NCI-H2107 (cell line): ENCODE results near the gene ADAM12.
"Not testable (repeated sequence)": the region's sequence is repeated elsewhere in the genome, so short reads cannot be mapped to it uniquely, and the experiment has no call there.

ENCODE experiments used
- DNase-seq: peaks from one replicate; lab custom pipeline; 2025; lab: John Stamatoyannopoulos, UW

The ADAM12 gene

GRCh38 chr10:126263006-126263676 is 125.1 kb downstream of the ADAM12 start:
- no peak for DNase-seq

DNA sequence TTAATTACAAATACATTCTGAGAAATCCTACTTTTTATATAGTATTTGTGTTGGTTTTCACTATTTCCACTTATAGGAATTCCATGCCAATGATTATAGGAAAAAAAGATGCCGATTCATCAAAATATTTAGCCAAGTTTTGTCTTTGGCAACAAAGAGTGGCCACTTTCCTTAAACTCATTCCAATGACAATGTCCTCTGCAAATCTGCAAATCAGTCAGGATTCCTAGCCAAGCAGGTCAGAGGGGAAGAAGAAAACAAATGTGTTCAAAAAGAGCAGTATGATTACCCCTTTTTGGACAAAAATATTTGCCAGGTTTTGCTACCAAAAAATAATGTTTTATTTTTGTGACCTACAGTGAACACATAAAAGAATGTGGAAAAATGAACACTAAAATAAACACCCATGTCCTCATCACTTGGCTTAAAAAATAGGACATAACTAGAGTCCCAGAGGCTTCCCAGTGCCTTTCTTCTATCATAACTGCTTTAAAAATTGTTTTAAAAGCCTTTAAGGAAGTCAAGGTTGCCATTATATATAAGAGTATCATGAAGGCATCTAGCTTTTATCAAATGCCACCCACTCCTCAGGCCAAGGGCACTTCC is 125.9 kb downstream of the ADAM12 start:
- no peak for DNase-seq

DNA sequence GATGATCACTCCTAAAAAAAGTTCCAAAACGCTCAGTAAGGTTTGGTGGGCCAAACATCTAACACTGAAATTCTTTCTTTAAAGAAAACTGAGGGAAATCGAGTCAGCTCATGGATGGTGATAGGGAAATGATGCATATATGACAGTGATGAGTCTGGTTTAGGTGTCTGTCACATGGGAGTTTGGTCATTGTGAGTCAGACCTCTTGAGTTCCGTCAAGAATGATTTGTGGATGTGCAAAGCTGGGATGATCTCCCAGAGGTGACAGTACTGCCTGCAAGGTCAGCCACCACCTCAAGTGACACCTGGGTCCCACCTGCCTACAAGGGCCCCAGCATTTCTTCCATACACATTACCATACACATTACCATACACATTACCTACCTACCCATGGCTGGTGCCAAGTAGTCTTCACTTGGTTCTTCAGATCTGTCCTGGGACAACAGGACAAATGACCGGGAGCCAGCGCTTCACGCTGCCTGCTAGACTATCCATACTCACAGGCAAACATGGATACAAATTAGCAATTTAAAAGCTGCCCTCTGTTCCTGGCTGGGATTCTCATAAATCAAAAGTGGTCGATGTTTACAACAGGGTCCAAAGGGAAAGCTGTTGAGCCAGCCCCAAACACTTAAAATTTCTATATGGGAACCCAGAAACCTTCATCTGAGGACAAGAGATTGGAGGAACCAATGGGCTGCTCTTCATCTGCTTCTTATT is 128.4 kb downstream of the ADAM12 start:
- DNase-seq: no peak

DNA sequence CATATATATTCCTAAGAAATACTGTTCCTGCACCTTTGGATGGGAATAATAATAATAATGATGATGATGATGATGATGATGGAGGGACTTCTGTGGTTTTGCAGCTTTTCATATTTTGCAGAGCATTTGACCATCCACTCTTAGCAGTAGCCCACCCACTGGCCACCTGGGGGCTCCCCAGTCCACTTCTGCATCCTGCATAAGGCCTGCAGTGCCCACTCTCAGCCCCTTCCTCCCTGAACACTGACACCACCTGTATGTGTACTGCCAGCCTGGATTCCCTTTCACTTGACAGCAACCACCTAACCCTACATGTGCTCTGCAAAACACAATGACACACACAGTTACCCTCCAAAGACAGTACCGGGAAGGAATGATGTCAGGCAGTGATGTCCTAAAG is 131.4 kb downstream of the ADAM12 start:
- no peak for DNase-seq

DNA sequence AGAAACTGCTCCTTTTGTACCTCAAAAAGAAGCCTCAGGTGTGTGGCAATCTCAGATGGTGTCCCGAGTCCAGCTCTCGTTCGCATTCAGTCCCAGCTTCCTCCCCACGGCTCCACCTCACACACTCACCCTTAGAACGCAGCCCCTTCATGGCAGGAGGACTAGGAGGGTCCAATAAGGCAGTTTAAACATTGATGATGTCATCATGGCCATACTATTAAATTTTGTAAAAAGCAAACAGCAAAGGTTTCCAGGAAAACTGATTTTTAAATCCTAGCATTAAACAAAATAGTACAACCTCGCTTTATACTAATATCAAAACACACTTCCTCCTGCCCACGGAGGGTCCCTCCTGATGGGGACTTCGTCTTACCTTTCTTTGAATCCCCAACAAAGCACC is 133.0 kb downstream of the ADAM12 start:
- DNase-seq: no peak

GRCh38 chr10:126253611-126253998 is 134.7 kb downstream of the ADAM12 start:
- no peak for DNase-seq

GRCh38 chr10:126252884-126253610 is 135.2 kb downstream of the ADAM12 start:
- DNase-seq: no peak

- no peak for DNase-seq
Observed at GRCh38 chr10:126251778-126252407, 136.4 kb downstream of the ADAM12 start.

GRCh38 chr10:126250527-126251310 is 137.6 kb downstream of the ADAM12 start:
- no peak for DNase-seq

- DNase-seq: no peak
Observed at GRCh38 chr10:126250045-126250444, 138.2 kb downstream of the ADAM12 start.

GRCh38 chr10:126247446-126247975 is 140.8 kb downstream of the ADAM12 start:
- no peak for DNase-seq

GRCh38 chr10:126246396-126246795 is 141.9 kb downstream of the ADAM12 start:
- not testable (repeated sequence) for DNase-seq

DNA sequence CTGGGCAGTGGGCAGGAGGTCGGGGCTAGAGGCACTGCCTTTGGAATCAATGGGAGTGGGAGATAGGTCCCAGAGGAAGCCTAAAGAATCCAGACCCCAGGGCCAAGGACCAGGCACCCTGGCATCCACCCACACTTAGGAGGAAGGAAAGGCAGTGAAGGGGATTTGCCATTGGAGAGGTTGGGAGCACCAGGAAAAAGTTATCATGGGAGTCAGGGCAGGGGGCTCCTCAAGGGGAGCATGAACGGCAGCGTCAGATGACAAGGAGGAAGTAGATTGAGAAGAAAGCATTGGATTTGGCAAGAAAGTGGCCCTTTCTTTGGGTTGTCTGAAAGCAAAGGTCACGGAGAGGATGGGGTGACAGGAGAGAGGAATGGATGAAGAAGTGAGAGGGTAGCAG is 142.8 kb downstream of the ADAM12 start:
- no peak for DNase-seq

DNA sequence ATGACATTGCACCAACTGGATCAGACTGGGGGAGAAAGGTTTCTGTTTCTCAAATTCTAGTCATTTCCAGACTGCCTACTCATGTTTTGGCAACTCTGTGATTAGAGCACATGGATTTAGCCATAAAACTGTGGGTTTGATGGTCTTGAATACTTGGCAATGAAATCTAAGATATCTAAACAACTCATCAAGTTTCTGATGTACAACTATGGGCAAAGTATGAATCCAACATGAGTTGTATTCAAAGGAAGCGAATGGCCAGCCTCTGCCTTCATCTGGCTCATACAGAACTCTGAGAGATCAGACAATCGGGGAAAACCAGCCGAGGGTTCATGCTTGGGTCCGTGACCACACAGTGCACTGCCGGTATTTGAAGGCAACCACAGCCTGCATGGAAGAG is 144.3 kb downstream of the ADAM12 start:
- DNase-seq: no peak

DNA sequence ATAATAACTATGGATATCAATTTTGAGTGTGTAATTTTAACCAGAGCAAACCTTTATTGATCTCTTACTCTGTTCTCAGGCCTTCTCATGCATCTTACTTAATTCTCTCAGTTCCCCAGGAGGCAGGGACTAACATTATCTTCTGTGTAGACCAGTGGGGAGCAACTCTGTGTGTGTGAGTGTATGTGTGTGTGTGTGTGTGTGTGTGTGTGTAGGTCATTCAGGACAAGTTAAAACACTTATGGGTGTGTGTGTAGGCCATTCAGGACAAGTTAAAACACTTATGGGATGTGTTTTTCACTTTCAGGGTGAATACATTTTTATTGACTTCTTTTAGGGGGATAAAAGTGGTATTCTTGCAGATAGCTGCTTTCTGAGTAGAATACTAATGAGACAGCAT is 145.0 kb downstream of the ADAM12 start:
- no peak for DNase-seq

DNA sequence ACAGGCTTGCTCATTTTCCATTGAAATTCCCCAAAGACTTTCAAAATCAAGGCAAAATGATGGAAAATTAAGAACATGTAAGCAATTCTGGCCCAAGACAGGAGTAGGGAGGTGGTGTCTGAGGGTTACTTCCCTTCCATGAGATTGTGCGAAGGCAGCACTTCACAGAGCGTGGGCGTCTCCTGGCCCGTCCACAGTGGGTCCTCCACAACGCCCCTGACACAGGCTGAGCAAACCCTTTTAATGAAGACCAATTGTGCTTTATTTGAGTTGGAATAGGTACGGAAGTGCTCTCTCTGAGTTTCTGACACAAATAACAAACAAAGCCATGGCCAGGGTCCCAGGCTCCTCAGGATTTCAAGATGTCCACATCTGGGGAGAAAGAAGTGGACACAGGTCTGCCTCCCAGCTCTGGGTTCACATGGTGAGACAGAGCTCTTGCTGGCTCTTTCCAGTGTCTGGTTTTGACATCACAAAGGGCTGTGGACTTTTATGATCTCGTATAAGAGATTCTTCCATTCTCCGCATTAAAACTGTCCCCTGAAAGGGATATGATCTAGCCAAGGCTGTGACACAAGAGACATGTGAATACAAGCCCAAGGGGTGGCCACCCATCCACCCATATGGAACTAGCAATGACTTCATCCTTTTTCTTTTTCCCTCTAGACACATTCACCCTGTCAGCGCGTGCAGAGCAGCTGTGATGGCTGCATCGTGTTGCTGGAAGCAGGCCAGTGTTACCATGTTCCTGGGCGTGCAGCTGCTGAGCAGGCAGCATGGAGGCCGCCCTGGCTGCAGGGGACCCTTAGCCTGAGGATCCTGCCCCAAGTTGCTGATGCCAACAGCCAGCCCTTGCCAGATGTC is 145.6 kb downstream of the ADAM12 start:
- no peak for DNase-seq

DNA sequence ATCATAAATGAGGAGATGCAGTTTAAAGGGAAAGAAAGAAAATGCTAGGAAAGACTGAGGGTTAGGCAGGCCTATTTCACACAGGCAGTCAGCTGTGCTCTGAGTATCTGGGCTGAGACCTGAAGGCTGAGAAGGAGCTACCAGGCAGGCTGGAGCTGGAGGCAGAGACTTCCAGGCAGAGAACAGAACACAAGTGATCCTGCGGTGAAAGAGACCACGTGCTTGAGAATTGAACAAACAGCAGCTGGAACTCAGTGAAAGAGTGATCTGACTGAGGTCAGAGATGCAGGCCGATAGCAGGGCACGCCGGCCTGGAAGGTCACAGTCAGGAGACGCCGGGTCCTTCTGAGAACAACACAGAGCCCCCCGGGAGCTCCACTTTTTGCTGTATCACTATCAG is 147.8 kb downstream of the ADAM12 start:
- no peak for DNase-seq

DNA sequence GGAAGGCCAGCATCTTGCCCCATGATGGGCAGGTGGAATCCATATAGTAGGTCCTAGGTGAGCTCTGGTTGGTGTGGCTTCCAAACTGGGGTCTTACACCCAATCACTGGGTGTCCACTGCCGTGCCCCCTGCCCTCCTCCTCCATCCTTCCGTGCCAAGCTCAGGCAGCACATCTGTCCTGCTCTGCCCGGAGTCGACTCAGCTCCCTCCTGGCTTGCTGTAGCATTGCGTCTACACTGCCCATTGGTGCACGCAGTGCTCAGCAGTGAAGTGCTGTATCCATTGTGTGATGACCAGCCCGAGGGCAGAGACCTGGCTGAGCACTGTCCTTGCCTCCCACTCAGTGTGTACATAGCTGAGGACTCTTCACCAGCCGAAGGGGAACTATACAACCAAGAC is 148.4 kb downstream of the ADAM12 start:
- no peak for DNase-seq

DNA sequence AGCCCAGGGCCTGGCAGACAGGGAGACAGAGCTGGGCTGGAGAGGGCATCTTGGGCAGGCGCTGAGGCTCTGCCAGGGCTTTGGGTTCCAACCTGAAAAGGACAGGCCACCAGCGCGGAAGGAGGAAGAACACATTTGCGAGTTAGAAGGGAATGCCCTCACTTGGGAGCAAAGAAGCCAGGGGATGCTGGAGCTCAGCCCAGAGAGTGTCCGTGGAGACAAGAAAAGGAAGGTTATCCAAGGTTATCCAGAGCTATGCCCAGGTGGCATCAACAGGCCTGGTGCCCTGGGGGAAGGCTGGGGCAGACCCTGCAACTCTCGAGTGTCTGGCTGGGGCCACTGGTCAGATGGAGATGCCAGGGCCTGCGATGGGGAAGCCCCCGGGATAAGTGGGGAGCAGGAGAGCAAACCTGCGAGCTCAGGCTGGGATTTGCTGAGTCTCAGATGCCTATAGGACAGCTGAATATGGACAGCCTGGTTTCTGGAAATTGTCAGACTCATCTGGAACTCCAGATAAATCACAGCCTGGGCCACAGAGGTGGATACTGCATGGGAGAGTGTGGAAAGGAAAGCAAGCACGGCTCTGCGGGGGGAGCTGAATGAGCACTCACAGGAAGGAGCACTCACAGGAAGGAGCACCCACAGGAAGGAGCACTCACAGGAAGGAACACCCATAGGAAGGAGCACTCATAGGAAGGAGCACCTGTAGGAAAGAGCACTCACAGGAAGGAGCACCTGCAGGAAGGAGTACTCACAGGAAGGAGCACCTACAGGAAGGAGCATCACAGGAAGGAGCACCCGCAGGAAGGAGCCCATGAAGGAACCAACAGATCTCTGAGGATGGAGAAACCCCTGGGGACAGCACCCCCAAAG is 152.1 kb downstream of the ADAM12 start:
- DNase-seq: no peak
